ENCODE measurements around the gene LATS2. TPM values are rescaled to one million over a fixed set of nuclear protein-coding genes. Genes with fewer than 3 reads are reported as not detected.

Gene LATS2
- total RNA-seq, 4 donors from 2014 or later: 8.5 to 32.5 (median 12.6) TPM

- TF ChIP-seq CTCF (IDR thresholded peaks at IDR 0.05): no peak
- no peak for TF ChIP-seq POLR2A (IDR thresholded peaks at IDR 0.05)
- intact Hi-C loops (cut with DNase I; ENCODE audit: low total_unique reads): no loop called here
- Histone ChIP-seq H3K36me3 (no peaks in the 10 kb centered on the region), H3K9me3 (no peaks in the 10 kb centered on the region), H3K27ac (no peak overlapping the region), H3K4me1 (peaks cover 4 to 17% of the 10 kb centered on the region in 2 donors), H3K27me3 (no peaks in the 10 kb centered on the region), H3K4me3 (no peak overlapping the region)
- DNase-seq: no peak
Observed at GRCh38 chr13:21037656-21038055, 23.7 kb downstream of the LATS2 start.

GRCh38 chr13:21035498-21035897 is 25.9 kb downstream of the LATS2 start:
- Histone ChIP-seq H3K36me3 (no peaks in the 10 kb centered on the region), H3K27me3 (no peaks in the 10 kb centered on the region), H3K4me3 (no peak overlapping the region), H3K27ac (peak overlapping the region in 1 of 2 donors; percentile 70), H3K4me1 (peaks cover 4 to 6% of the 10 kb centered on the region in 2 donors), H3K9me3 (no peaks in the 10 kb centered on the region)
- TF ChIP-seq POLR2A (IDR thresholded peaks at IDR 0.05): no peak
- intact Hi-C loops (cut with DNase I; ENCODE audit: low total_unique reads): no loop called here
- peak in 1 of 2 donors; percentile 5 for DNase-seq

- peaks cover 4 to 6% of the 10 kb centered on the region in 2 donors for H3K4me1 ChIP-seq
- H3K4me3 ChIP-seq: no peak overlapping the region
- no peaks in the 10 kb centered on the region for H3K9me3 ChIP-seq
- intact Hi-C loops (cut with DNase I; ENCODE audit: low total_unique reads): no loop called here
- DNase-seq: peak in 1 of 2 donors; percentile 26
- no peaks in the 10 kb centered on the region for H3K27me3 ChIP-seq
- H3K36me3 ChIP-seq: no peaks in the 10 kb centered on the region
- TF ChIP-seq POLR2A (IDR thresholded peaks at IDR 0.05) (no peak), CTCF (IDR thresholded peaks at IDR 0.05) (peak in 2 of 4 experiments; percentile 15 to 30)
- H3K27ac ChIP-seq: peak overlapping the region in 1 of 2 donors; percentile 70
Observed at GRCh38 chr13:21034603-21035191, 26.7 kb downstream of the LATS2 start.

- Histone ChIP-seq H3K27ac (peak overlapping the region in 1 of 2 donors; percentile 70), H3K4me1 (peaks cover 4 to 6% of the 10 kb centered on the region in 2 donors), H3K4me3 (no peak overlapping the region), H3K9me3 (no peaks in the 10 kb centered on the region), H3K27me3 (no peaks in the 10 kb centered on the region), H3K36me3 (no peaks in the 10 kb centered on the region)
- peak in 1 of 2 donors; percentile 11 for DNase-seq
- TF ChIP-seq CTCF (IDR thresholded peaks at IDR 0.05) (no peak), POLR2A (IDR thresholded peaks at IDR 0.05) (no peak)
- intact Hi-C loops (cut with DNase I; ENCODE audit: low total_unique reads): no loop called here
Observed at GRCh38 chr13:21033856-21034602, 27.4 kb downstream of the LATS2 start.

- Histone ChIP-seq H3K27me3 (no peaks in the 10 kb centered on the region), H3K27ac (peak overlapping the region; percentile 29 to 70), H3K4me1 (peaks cover 4 to 6% of the 10 kb centered on the region in 2 donors), H3K36me3 (no peaks in the 10 kb centered on the region), H3K9me3 (no peaks in the 10 kb centered on the region), H3K4me3 (no peak overlapping the region)
- TF ChIP-seq POLR2A (IDR thresholded peaks at IDR 0.05) (no peak), CTCF (IDR thresholded peaks at IDR 0.05) (no peak)
- intact Hi-C loops (cut with DNase I; ENCODE audit: low total_unique reads): no loop called here
- peak in 1 of 2 donors; percentile 26 for DNase-seq
Observed at GRCh38 chr13:21033212-21033840, 28.1 kb downstream of the LATS2 start.

All from uterus (tissue), 4 donors.